B cell (primary cell): ENCODE measurements around the gene SH3RF1. TPM values are rescaled to one million over a fixed set of nuclear protein-coding genes. Genes with fewer than 3 reads are reported as not detected.

Source experiments
- ATAC-seq: fragments of 200-7000 bp; cut with Tn5 transposase; one replicate; pipeline ENCODE4 v1.10.0; 2021; ENCODE audit warnings: low read depth, mild to moderate bottlenecking, moderate number of reproducible peaks, moderate library complexity
- CTCF ChIA-PET: fragments of 350-600 bp; sonication (Branson Sonifier 250); formaldehyde crosslinking; loops from one replicate; lab custom pipeline; 2021; ENCODE audit warnings: antibody characterized with exemption, inconsistent platforms; lab: Charles Lee
- POLR2A ChIA-PET: fragments of 350-600 bp; sonication (Branson Sonifier 250); formaldehyde crosslinking; loops from one replicate; lab custom pipeline; 2021; ENCODE audit warnings: antibody characterized with exemption; lab: Charles Lee
- DNase-seq: peaks from one replicate; pipeline ENCODE4 v3.0.0; 2013
- H2AFZ ChIP-seq: 2 replicates; pipeline ENCODE4 v1.6.1; 2012; ENCODE audit warnings: mild to moderate bottlenecking, low read depth, low read length; ENCODE audit not compliant: insufficient read depth, poor library complexity, severe bottlenecking
- H3K27ac ChIP-seq, 2 donors: 1 replicate in 1 of 2; 2 replicates in 1 of 2; pipeline ENCODE4 v1.5.1; 2012 to 2013; ENCODE audit warnings: low read length in 2 of 2, mild to moderate bottlenecking in 2 of 2, moderate library complexity in 1 of 2
- H3K27me3 ChIP-seq, 4 experiments: fragments of 200-600 bp in 1 of 4; sonication (generic) in 1 of 4; replicated peaks in 1 of 4; 1 replicate in 2 of 4; 2 replicates in 2 of 4; pipeline versions ENCODE4 v1.6.1 to v1.7.0; 2013 to 2016; ENCODE audit warnings: low read length in 3 of 4, mild to moderate bottlenecking in 2 of 4, mixed read lengths in 1 of 4, moderate library complexity in 1 of 4; ENCODE audit not compliant: insufficient read depth in 4 of 4, control insufficient read depth in 3 of 4; ENCODE audit errors: control extremely low read depth in 1 of 4
- H3K36me3 ChIP-seq, 2 experiments: replicated peaks in 1 of 2; 1 replicate in 1 of 2; 2 replicates in 1 of 2; pipeline versions ENCODE4 v1.6.1 to v1.7.1; 2013; ENCODE audit warnings: low read length in 1 of 2; ENCODE audit not compliant: insufficient read depth in 2 of 2, control insufficient read depth in 1 of 2; ENCODE audit errors: control extremely low read depth in 1 of 2, extremely low read depth in 1 of 2
- H3K4me1 ChIP-seq, 2 donors: fragments of 200-600 bp in 1 of 2; sonication (generic) in 1 of 2; 1 replicate in 1 of 2; 2 replicates in 1 of 2; pipeline versions ENCODE4 v1.5.1 to v1.6.1; 2013 to 2017; ENCODE audit warnings: low read length in 2 of 2; ENCODE audit not compliant: control insufficient read depth in 2 of 2, insufficient read depth in 2 of 2
- H3K4me2 ChIP-seq: replicated peaks from 2 replicates; pipeline ENCODE3; 2012; ENCODE audit warnings: mild to moderate bottlenecking, low read depth, low read length; ENCODE audit not compliant: poor library complexity, severe bottlenecking
- H3K4me3 ChIP-seq, 5 experiments: fragments of 200-600 bp in 1 of 5; sonication (generic) in 1 of 5; 1 replicate in 3 of 5; 2 replicates in 2 of 5; pipeline versions ENCODE4 v1.5.1 to v1.7.0; 2011 to 2016; ENCODE audit warnings: low read length in 4 of 5, mild to moderate bottlenecking in 4 of 5, low read depth in 2 of 5, control low read depth in 1 of 5, moderate library complexity in 1 of 5; ENCODE audit not compliant: insufficient read depth in 1 of 5; ENCODE audit errors: control extremely low read depth in 1 of 5, extremely low read depth in 1 of 5
- H3K79me2 ChIP-seq: fragments of 200-600 bp; sonication (generic); one replicate; pipeline ENCODE4 v1.6.0; 2016; ENCODE audit warnings: low read length; ENCODE audit not compliant: control insufficient read depth, insufficient read depth
- H3K9ac ChIP-seq: fragments of 200-600 bp; sonication (generic); 2 replicates; pipeline ENCODE4 v1.6.1; 2017; ENCODE audit warnings: mild to moderate bottlenecking, low read length, moderate library complexity
- H3K9me3 ChIP-seq, 3 donors: one replicate each; pipeline versions ENCODE4 v1.6.1 to v1.7.1; 2013; ENCODE audit warnings: low read length in 2 of 3; ENCODE audit not compliant: control insufficient read depth in 2 of 3, insufficient read depth in 1 of 3; ENCODE audit errors: control extremely low read depth in 1 of 3
- H4K20me1 ChIP-seq: 2 replicates; pipeline ENCODE4 v1.6.0; 2012; ENCODE audit warnings: mild to moderate bottlenecking, low read length; ENCODE audit not compliant: insufficient read depth, control insufficient read depth, poor library complexity, severe bottlenecking
- H3K27ac Mint-ChIP-seq: one replicate; pipeline ENCODE4 v1.8.0; 2021; ENCODE audit warnings: mixed read lengths
- H3K27me3 Mint-ChIP-seq: one replicate; pipeline ENCODE4 v1.8.0; 2021; ENCODE audit warnings: mixed read lengths
- H3K4me1 Mint-ChIP-seq: one replicate; pipeline ENCODE4 v1.8.0; 2021; ENCODE audit warnings: mixed read lengths
- H3K4me3 Mint-ChIP-seq: one replicate; pipeline ENCODE4 v1.8.0; 2021; ENCODE audit warnings: mixed read lengths
- H3K9me3 Mint-ChIP-seq: one replicate; pipeline ENCODE4 v1.8.0; 2022; ENCODE audit warnings: mixed read lengths; ENCODE audit not compliant: insufficient read depth
- CTCF ChIP-seq: fragments of 200-600 bp; IDR thresholded peaks from one replicate; pipeline ENCODE4 v1.8.0; 2022; ENCODE audit warnings: antibody characterized with exemption, mild to moderate bottlenecking
- EZH2 ChIP-seq: IDR thresholded peaks from 2 replicates; pipeline ENCODE4 v1.6.1; 2012; ENCODE audit warnings: borderline replicate concordance, low read depth, mild to moderate bottlenecking, moderate library complexity, low read length; ENCODE audit not compliant: insufficient read depth, poor library complexity, severe bottlenecking
- whole genome bisulfite sequencing: methylation state at CpG from one replicate; pipeline ENCODE4 v1.1.5; 2013; ENCODE audit warnings: missing lambda C conversion rate; ENCODE audit not compliant: insufficient coverage; 5-methylcytosine and 5-hydroxymethylcytosine counted together
- intact Hi-C: fragments of 100-400 bp; cut with micrococcal nuclease; formaldehyde crosslinking; loops from one replicate; pipeline ENCODE4 v1.10.0; 2022
- polyA plus RNA-seq: library from polyadenylated mRNA; depleted of rRNA; stranded (reverse); fragments of >200 nt; gene quantifications from 2 replicates; pipeline ENCODE4 v1.2.3, GENCODE V29; 2012
- total RNA-seq, 2 donors: library from RNA; stranded (reverse); fragments of 120-200 nt in 1 of 2; gene quantifications; 1 replicate in 1 of 2; 2 replicates in 1 of 2; pipeline versions ENCODE4 v1.2.3 to v1.2.4, GENCODE V29; 2013 to 2022

Gene SH3RF1
- total and polyA plus RNA-seq, 2 donors (not counting 1 experiment from before 2014, with no cell fraction given) = 2.0 to 5.4 TPM

DNA sequence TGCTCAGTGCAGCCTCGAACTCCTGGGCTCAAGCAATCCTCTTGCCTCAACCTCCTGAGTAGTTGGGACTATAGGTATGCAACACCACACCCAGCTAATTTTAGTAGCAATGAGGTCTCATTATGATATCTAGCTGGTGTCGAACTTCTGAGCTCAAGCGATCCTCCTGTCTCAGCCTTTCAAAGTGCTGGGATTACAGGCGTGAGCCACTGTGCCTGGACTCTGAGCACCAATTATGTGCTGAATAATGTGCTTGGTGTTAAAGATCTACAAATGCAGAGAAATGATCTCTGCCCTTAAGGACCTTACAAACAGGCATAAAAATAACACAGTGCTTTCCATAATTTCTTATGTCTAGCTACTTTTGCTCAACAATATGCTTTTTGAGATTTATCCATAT lies 131.7 kb downstream of the SH3RF1 start:
- WGBS = no CpG with 5 or more reads among the region's 4 CpGs

DNA sequence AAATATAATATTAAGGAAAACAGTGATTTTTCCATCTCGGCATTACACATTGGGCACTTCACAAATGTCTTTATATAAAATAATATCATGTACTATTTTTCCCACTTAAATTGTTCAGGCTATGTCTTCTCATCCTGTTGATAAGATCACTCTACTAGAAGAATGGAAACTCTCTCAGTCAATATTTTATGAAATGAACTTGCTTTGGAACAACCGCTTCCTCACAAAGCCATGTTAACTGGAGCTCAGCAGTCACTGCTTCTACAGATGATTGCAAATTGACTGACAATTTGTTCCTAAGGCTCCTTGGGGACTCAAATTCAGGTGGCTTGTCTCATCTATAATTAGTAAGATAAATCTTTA lies 133.2 kb downstream of the SH3RF1 start:
- Mint-ChIP-seq H3K27me3 (no peaks in the 10 kb centered on the region), H3K4me3 (no peak overlapping the region), H3K27ac (no peak overlapping the region), H3K9me3 (no peaks in the 10 kb centered on the region), H3K4me1 (no peaks in the 10 kb centered on the region)
- Histone ChIP-seq H4K20me1 (no peaks in the 10 kb centered on the region), H3K4me3 (no peak overlapping the region), H3K4me1 (no peaks in the 10 kb centered on the region), H3K27ac (no peak overlapping the region), H2AFZ (no peak overlapping the region), H3K9ac (no peak overlapping the region), H3K9me3 (no peaks in the 10 kb centered on the region), H3K36me3 (no peaks in the 10 kb centered on the region), H3K27me3 (no peaks in the 10 kb centered on the region), H3K4me2 (no peak overlapping the region), H3K79me2 (no peaks in the 10 kb centered on the region)
- TF ChIP-seq CTCF = no peak
- no peak for TF ChIP-seq EZH2
- intact Hi-C loops = no loop called here
- DNase-seq = no peak
- WGBS = no CpG with 5 or more reads among the region's 2 CpGs
- CTCF ChIA-PET = no interaction called here
- POLR2A ChIA-PET = no interaction called here
- ATAC-seq = no peak

More for the DNA sequence above, 131.7 kb downstream of the SH3RF1 start:
- ATAC-seq (no peak), DNase-seq (no peak)
- intact Hi-C loops = no loop called here
- ChIA-PET POLR2A (no interaction called here), CTCF (no interaction called here)
- Mint-ChIP-seq H3K27ac (no peak overlapping the region), H3K4me3 (no peak overlapping the region), H3K9me3 (no peaks in the 10 kb centered on the region), H3K27me3 (no peaks in the 10 kb centered on the region), H3K4me1 (no peaks in the 10 kb centered on the region)
- TF ChIP-seq EZH2 (no peak), CTCF (no peak)
- Histone ChIP-seq H3K79me2 (no peaks in the 10 kb centered on the region), H3K27ac (no peak overlapping the region), H3K4me2 (no peak overlapping the region), H2AFZ (no peak overlapping the region), H3K36me3 (no peaks in the 10 kb centered on the region), H3K27me3 (no peaks in the 10 kb centered on the region), H3K4me1 (no peaks in the 10 kb centered on the region), H4K20me1 (no peaks in the 10 kb centered on the region), H3K9me3 (no peaks in the 10 kb centered on the region), H3K9ac (no peak overlapping the region), H3K4me3 (no peak overlapping the region)
